Keratinocyte (primary cell): Measurements from ENCODE around the gene FARP1. TPM values are rescaled to one million over a fixed set of nuclear protein-coding genes. Genes with fewer than 3 reads are reported as not detected.

ENCODE experiments used
- DNase-seq: peaks from one replicate; pipeline ENCODE4 v3.0.0-alpha.2; 2011; ENCODE audit warnings: low read depth, missing footprints, low spot score
- FAIRE-seq: peaks from 2 replicates; lab custom pipeline; 2011; peaks lifted over from hg19 to GRCh38; lab: Jason Lieb, UNC
- H2AFZ ChIP-seq: 2 replicates; pipeline ENCODE4 v1.6.0; 2012; ENCODE audit warnings: low read length, control low read depth, inconsistent platforms; ENCODE audit not compliant: control insufficient read depth
- H3K27ac ChIP-seq: 2 replicates; pipeline ENCODE4 v1.5.1; 2011; ENCODE audit warnings: low read length; ENCODE audit not compliant: control insufficient read depth, insufficient read depth
- H3K27me3 ChIP-seq: 3 replicates; pipeline ENCODE4 v1.6.0; 2011; ENCODE audit warnings: low read length; ENCODE audit not compliant: control insufficient read depth, insufficient read depth; ENCODE audit errors: extremely low read depth
- H3K36me3 ChIP-seq, 2 experiments: 2 replicates in 1 of 2; 3 replicates in 1 of 2; pipeline ENCODE4 v1.5.1; 2011; ENCODE audit warnings: low read length in 2 of 2, mild to moderate bottlenecking in 1 of 2; ENCODE audit not compliant: control insufficient read depth in 2 of 2, insufficient read depth in 2 of 2; ENCODE audit errors: extremely low read depth in 1 of 2
- H3K4me1 ChIP-seq: 3 replicates; pipeline ENCODE4 v1.5.1; 2011; ENCODE audit warnings: low read length; ENCODE audit not compliant: control insufficient read depth, insufficient read depth; ENCODE audit errors: extremely low read depth
- H3K4me2 ChIP-seq: 3 replicates; pipeline ENCODE4 v1.6.0; 2011; ENCODE audit warnings: low read depth, low read length; ENCODE audit not compliant: control insufficient read depth, insufficient read depth; ENCODE audit errors: extremely low read depth
- H3K4me3 ChIP-seq, 3 experiments: fragments of 200-600 bp in 1 of 3; sonication (generic) in 1 of 3; 2 replicates in 2 of 3; 3 replicates in 1 of 3; pipeline ENCODE4 v1.5.1; 2011 to 2016; ENCODE audit warnings: low read length in 3 of 3, mild to moderate bottlenecking in 3 of 3, control low read depth in 2 of 3, inconsistent platforms in 1 of 3, low read depth in 1 of 3, mixed read lengths in 1 of 3, mixed run types in 1 of 3, moderate library complexity in 1 of 3; ENCODE audit not compliant: control insufficient read depth in 2 of 3, insufficient read depth in 2 of 3; ENCODE audit errors: extremely low read depth in 1 of 3
- H3K79me2 ChIP-seq: 2 replicates; pipeline ENCODE4 v1.6.0; 2012; ENCODE audit warnings: low read length; ENCODE audit not compliant: control insufficient read depth, insufficient read depth
- H3K9ac ChIP-seq: 3 replicates; pipeline ENCODE4 v1.6.0; 2011; ENCODE audit warnings: low read length; ENCODE audit not compliant: control insufficient read depth, insufficient read depth; ENCODE audit errors: extremely low read depth
- H3K9me1 ChIP-seq: 3 replicates; pipeline ENCODE4 v1.6.0; 2011; ENCODE audit warnings: low read length; ENCODE audit not compliant: control insufficient read depth, insufficient read depth; ENCODE audit errors: extremely low read depth
- H3K9me3 ChIP-seq: 2 replicates; pipeline ENCODE4 v1.5.1; 2012; ENCODE audit warnings: low read depth, low read length; ENCODE audit not compliant: control insufficient read depth
- H4K20me1 ChIP-seq: 3 replicates; pipeline ENCODE4 v1.6.0; 2011; ENCODE audit warnings: low read length; ENCODE audit not compliant: control insufficient read depth, insufficient read depth; ENCODE audit errors: extremely low read depth
- CTCF ChIP-seq, 3 experiments: IDR thresholded peaks in 1 of 3; conservative IDR thresholded peaks in 1 of 3; optimal IDR thresholded peaks in 1 of 3; 2 replicates in 2 of 3; 3 replicates in 1 of 3; pipeline versions ENCODE3 to v1.5.1; 2011; ENCODE audit warnings: low read length in 3 of 3, mild to moderate bottlenecking in 3 of 3, moderate library complexity in 2 of 3, control low read depth in 1 of 3, inconsistent platforms in 1 of 3; ENCODE audit not compliant: insufficient read depth in 2 of 3; ENCODE audit errors: extremely low read depth in 1 of 3
- EZH2 ChIP-seq: IDR thresholded peaks from one replicate; pipeline ENCODE4 v1.6.1; 2012; ENCODE audit warnings: inconsistent platforms, mild to moderate bottlenecking, low read length, moderate library complexity
- dilution Hi-C: fragments of 300-500 bp; cut with MboI; formaldehyde crosslinking; loops from one replicate; pipeline ENCODE4 v1.7.0; 2020; ENCODE audit warnings: low sequenced_read_pairs; ENCODE audit not compliant: extremely low pct_ligation_motif_present
- polyA plus RNA-seq, 5 experiments: library from polyadenylated mRNA; depleted of rRNA in 3 of 5; stranded (reverse) in 3 of 5; stranded (forward) in 1 of 5; unstranded in 1 of 5; fragments of >200 nt; gene quantifications; 1 replicate in 1 of 5; 2 replicates in 3 of 5; 3 replicates in 1 of 5; pipeline versions ENCODE4 v1.2.1 to v1.2.3, GENCODE V29; 2011 to 2012; ENCODE audit warnings: missing spikeins in 2 of 5, low read depth in 1 of 5, low replicate concordance in 1 of 5

The FARP1 gene
- polyA plus RNA-seq, 1 donor (not counting 4 experiments of a cell fraction or from before 2014, with no cell fraction given), result 10.3 TPM

DNA sequence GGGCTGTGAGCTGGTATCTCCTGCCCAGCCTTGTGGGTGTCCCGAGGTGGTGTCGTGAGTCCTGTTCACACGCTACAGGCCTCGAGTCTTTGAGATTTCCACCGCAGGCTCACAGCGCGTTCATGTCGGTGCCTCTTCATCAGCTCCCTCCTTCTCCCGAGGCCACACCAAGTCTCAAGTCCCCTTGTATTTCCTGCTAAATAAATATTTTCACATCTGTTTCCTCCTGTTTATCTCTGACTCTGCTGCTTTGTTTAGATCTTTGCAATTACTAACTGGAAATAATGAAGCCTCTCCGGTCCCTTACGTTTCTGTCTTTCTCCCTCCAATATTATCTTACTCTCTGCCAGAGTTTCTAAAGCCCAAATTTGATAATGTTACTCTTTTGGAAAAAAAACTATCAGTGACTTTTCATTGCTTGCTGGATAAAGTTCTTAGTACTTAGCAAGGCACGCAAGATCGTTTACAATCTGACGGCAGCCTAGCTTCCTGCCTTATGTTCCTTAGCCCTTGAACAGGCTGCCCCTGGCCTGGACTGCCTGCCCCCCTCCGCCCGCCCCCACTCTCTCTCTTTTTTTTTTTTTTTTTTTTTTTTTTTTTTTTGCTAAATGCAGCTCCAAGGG, 164.7 kb downstream of the FARP1 start:
- no peak overlapping the region for H2AFZ ChIP-seq
- no peaks in the 10 kb centered on the region for H3K79me2 ChIP-seq
- H3K27me3 ChIP-seq, result no peaks in the 10 kb centered on the region
- H3K4me1 ChIP-seq, result no peaks in the 10 kb centered on the region
- no peak for FAIRE-seq
- H3K9ac ChIP-seq, result no peak overlapping the region
- no peaks in the 10 kb centered on the region for H3K9me1 ChIP-seq
- H4K20me1 ChIP-seq, result no peaks in the 10 kb centered on the region
- no peak for DNase-seq
- H3K4me2 ChIP-seq, result no peak overlapping the region
- no peaks in the 10 kb centered on the region for H3K36me3 ChIP-seq
- H3K27ac ChIP-seq, result no peak overlapping the region
- dilution Hi-C loops, result no loop called here
- no peaks in the 10 kb centered on the region for H3K9me3 ChIP-seq
- H3K4me3 ChIP-seq, result no peak overlapping the region
- TF ChIP-seq CTCF (optimal IDR thresholded peaks at IDR 0.05 in 1 of 3, IDR thresholded peaks at IDR 0.05 in 1 of 3, conservative IDR thresholded peaks at IDR 0.05 in 1 of 3; ENCODE audit: extremely low read depth in 1 of 3, insufficient read depth in 2 of 3, low read length in 3 of 3), result no peak
- TF ChIP-seq EZH2, result no peak

DNA sequence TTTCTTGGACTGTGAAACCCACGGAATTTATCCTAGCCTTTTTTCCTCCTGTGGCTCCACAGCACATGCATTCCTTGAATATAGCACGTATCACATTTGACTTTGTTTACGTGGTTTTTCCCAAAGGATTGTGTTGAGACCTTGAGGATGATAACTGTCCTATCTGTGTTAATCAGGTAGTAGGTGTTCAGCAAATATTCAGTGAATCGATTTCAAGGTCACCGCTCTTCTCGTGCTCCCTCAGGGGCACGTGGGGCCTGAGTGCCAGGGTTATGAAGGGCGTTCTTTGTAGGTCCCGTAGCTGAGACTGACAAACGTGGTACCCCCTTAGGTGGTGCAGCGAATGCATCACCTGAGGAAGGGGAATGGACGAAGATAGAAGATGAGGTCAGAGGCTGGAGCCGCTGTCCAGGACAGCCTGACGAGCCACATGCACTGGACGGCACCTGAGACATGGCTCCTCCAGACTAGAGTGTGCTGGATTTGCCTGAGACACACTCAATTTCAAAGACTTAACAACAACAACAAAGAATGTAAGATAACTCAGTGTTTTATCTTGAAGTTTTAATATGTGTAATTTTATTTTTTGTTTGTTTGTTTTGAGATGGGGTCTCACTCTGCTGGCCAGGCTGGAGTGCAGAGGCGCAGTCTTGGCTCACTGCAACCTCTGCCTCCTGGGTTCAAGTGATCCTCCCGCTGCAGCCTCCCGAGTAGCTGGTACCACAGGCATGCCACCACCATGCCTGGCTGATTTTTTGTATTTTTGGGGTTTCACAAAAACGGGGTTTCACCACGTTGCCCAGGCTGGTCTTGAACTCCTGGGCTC, 165.4 kb downstream of the FARP1 start:
- no peaks in the 10 kb centered on the region for H3K9me1 ChIP-seq
- H3K9ac ChIP-seq, result no peak overlapping the region
- no peaks in the 10 kb centered on the region for H3K27me3 ChIP-seq
- dilution Hi-C loops, result no loop called here
- no peak overlapping the region for H3K4me2 ChIP-seq
- no peak overlapping the region for H3K27ac ChIP-seq
- no peaks in the 10 kb centered on the region for H4K20me1 ChIP-seq
- TF ChIP-seq CTCF (optimal IDR thresholded peaks at IDR 0.05 in 1 of 3, IDR thresholded peaks at IDR 0.05 in 1 of 3, conservative IDR thresholded peaks at IDR 0.05 in 1 of 3; ENCODE audit: extremely low read depth in 1 of 3, insufficient read depth in 2 of 3, low read length in 3 of 3) (no peak), EZH2 (no peak)
- H3K4me1 ChIP-seq, result no peaks in the 10 kb centered on the region
- DNase-seq, result no peak
- FAIRE-seq, result no peak
- H2AFZ ChIP-seq, result no peak overlapping the region
- no peaks in the 10 kb centered on the region for H3K79me2 ChIP-seq
- H3K4me3 ChIP-seq, result no peak overlapping the region
- H3K36me3 ChIP-seq, result no peaks in the 10 kb centered on the region
- H3K9me3 ChIP-seq, result no peaks in the 10 kb centered on the region
